Measurements from ENCODE around the gene C4B. TPM values are rescaled to one million over a fixed set of nuclear protein-coding genes. Genes with fewer than 3 reads are reported as not detected.
"Not testable (repeated sequence)": the region's sequence is repeated elsewhere in the genome, so short reads cannot be mapped to it uniquely, and the experiment has no call there.

The C4B gene
- total RNA-seq, 1 donor from 2014 or later, result 23.1 TPM

DNA sequence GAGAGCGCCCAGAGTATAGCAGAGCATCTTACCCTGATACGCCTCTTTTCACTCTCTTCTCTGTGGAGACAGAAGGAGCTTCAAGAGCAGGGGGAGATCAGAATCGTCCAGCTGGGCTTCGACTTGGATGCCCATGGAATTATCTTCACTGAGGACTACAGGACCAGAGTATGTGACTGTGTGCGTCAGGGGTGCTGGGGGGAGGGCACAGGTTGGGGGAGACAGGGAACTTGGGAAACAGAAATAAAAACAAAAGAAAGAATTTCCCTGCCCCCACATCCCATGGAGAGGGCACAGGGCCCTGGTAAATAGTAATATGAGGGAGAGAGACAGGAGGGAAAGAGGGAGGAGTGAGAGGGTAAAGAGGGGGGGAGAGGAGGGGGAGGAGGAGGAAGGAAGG is 35.8 kb upstream of the C4B start:
- H3K4me1 ChIP-seq, result peaks cover 9% of the 10 kb centered on the region
- intact Hi-C loops (cut with DNase I), result loop anchor here (10.0 kb wide), 1 partner anchor 996 kb away; no protein-coding TSS in a partner anchor
- H3K36me3 ChIP-seq, result no peaks in the 10 kb centered on the region
- no peak overlapping the region for H3K27ac ChIP-seq
- no peaks in the 10 kb centered on the region for H3K27me3 ChIP-seq
- TF ChIP-seq, protein P1, sequence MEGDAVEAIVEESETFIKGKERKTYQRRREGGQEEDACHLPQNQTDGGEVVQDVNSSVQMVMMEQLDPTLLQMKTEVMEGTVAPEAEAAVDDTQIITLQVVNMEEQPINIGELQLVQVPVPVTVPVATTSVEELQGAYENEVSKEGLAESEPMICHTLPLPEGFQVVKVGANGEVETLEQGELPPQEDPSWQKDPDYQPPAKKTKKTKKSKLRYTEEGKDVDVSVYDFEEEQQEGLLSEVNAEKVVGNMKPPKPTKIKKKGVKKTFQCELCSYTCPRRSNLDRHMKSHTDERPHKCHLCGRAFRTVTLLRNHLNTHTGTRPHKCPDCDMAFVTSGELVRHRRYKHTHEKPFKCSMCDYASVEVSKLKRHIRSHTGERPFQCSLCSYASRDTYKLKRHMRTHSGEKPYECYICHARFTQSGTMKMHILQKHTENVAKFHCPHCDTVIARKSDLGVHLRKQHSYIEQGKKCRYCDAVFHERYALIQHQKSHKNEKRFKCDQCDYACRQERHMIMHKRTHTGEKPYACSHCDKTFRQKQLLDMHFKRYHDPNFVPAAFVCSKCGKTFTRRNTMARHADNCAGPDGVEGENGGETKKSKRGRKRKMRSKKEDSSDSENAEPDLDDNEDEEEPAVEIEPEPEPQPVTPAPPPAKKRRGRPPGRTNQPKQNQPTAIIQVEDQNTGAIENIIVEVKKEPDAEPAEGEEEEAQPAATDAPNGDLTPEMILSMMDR (IDR thresholded peaks at IDR 0.05), result no peak
- TF ChIP-seq POLR2AphosphoS5 (IDR thresholded peaks at IDR 0.05; ENCODE audit: insufficient read depth in 1 of 2, low read depth in 1 of 2) (no peak), POLR2A (IDR thresholded peaks at IDR 0.05) (no peak)
- H3K4me3 ChIP-seq, result no peak overlapping the region
- no peak for DNase-seq (ENCODE audit: extremely low spot score in 2 of 2)
- no peaks in the 10 kb centered on the region for H3K9me3 ChIP-seq

GRCh38 chr6:31979238-31979898 is 35.2 kb upstream of the C4B start:
- no peak for DNase-seq (ENCODE audit: extremely low spot score in 2 of 2)
- TF ChIP-seq, protein P1 (IDR thresholded peaks at IDR 0.05), result no peak
- TF ChIP-seq POLR2AphosphoS5 (IDR thresholded peaks at IDR 0.05; ENCODE audit: insufficient read depth in 1 of 2, low read depth in 1 of 2), result no peak
- Histone ChIP-seq H3K9me3 (no peaks in the 10 kb centered on the region), H3K4me1 (peaks cover 4% of the 10 kb centered on the region), H3K36me3 (no peaks in the 10 kb centered on the region), H3K27me3 (no peaks in the 10 kb centered on the region), H3K4me3 (no peak overlapping the region), H3K27ac (no peak overlapping the region)
- intact Hi-C loops (cut with DNase I), result loop anchor here (10.0 kb wide), 1 partner anchor 995 kb away; no protein-coding TSS in a partner anchor

GRCh38 chr6:31980195-31980876 is 34.3 kb upstream of the C4B start:
- H3K36me3 ChIP-seq; H3K4me1 ChIP-seq; DNase-seq (ENCODE audit: extremely low spot score in 2 of 2); H3K27ac ChIP-seq; H3K9me3 ChIP-seq; H3K4me3 ChIP-seq; H3K27me3 ChIP-seq; intact Hi-C loops (cut with DNase I): not testable (repeated sequence)

DNA sequence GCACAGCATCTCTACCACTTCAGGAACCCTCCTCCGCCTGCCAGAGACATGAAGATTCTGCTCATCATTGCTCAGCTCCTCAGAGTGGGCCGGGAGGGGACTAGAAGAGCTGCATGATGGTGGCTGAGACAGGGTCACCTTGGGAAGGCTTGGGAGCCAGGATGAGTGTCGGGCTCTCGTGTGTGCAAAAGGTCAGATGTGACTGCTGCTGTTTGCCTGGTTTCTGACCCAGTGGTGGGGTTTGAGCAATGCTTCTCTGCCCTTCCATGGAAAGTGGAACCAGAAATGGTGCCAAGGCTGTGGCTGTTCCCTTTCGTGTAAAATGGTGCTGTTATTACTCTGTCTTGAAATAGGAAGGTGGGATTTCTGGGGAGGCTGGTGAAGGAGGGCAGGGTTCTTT is 33.6 kb upstream of the C4B start:
- H3K27me3 ChIP-seq; DNase-seq (ENCODE audit: extremely low spot score in 2 of 2); H3K4me3 ChIP-seq; intact Hi-C loops (cut with DNase I); H3K9me3 ChIP-seq; H3K27ac ChIP-seq; H3K4me1 ChIP-seq; H3K36me3 ChIP-seq: not testable (repeated sequence)

GRCh38 chr6:31981744-31982143 is 32.9 kb upstream of the C4B start, which contains the start of gene C4A:
Gene C4A (plus strand): TSS chr6:31982057. CDS start chr6:31982108, 51 bp downstream.
- H3K9me3 ChIP-seq; H3K27ac ChIP-seq; H3K27me3 ChIP-seq; DNase-seq (ENCODE audit: extremely low spot score in 2 of 2); H3K36me3 ChIP-seq; H3K4me1 ChIP-seq; intact Hi-C loops (cut with DNase I); H3K4me3 ChIP-seq: not testable (repeated sequence)

- H3K9me3 ChIP-seq; DNase-seq (ENCODE audit: extremely low spot score in 2 of 2); H3K27me3 ChIP-seq; H3K4me3 ChIP-seq; intact Hi-C loops (cut with DNase I); H3K36me3 ChIP-seq; H3K27ac ChIP-seq; H3K4me1 ChIP-seq: not testable (repeated sequence)
Observed at GRCh38 chr6:31989363-31989762, 25.2 kb upstream of the C4B start.

DNA sequence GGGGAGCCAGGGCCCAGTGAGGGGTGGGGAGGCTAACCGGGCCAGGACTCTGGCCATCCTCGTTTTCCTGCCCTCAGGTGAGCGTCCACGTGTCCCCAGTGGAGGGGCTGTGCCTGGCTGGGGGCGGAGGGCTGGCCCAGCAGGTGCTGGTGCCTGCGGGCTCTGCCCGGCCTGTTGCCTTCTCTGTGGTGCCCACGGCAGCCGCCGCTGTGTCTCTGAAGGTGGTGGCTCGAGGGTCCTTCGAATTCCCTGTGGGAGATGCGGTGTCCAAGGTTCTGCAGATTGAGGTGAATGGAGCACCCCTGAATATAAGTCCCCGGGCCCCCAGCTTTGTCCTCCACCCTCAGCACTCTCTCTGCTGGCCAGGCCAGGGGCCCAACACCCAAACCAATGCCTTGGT is 20.2 kb upstream of the C4B start:
- H3K36me3 ChIP-seq; H3K27me3 ChIP-seq; H3K4me1 ChIP-seq; intact Hi-C loops (cut with DNase I); H3K27ac ChIP-seq; DNase-seq (ENCODE audit: extremely low spot score in 2 of 2); H3K9me3 ChIP-seq; H3K4me3 ChIP-seq: not testable (repeated sequence)

DNA sequence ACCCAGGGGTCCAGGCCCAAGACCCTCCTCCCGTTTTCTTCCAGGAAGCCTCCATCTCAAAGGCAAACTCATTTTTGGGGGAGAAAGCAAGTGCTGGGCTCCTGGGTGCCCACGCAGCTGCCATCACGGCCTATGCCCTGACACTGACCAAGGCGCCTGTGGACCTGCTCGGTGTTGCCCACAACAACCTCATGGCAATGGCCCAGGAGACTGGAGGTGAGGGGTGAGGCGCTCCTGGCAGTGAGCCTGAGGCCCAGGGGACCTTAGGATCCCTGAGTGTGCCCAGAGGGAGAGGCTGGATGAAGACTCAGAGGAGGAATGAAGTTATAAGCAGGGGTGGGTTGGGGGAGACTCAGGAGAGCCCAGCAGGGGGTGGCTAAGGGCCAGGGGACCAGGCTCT is 18.2 kb upstream of the C4B start:
- H3K27me3 ChIP-seq; intact Hi-C loops (cut with DNase I); H3K9me3 ChIP-seq; H3K36me3 ChIP-seq; DNase-seq (ENCODE audit: extremely low spot score in 2 of 2); H3K4me1 ChIP-seq; H3K4me3 ChIP-seq; H3K27ac ChIP-seq: not testable (repeated sequence)

DNA sequence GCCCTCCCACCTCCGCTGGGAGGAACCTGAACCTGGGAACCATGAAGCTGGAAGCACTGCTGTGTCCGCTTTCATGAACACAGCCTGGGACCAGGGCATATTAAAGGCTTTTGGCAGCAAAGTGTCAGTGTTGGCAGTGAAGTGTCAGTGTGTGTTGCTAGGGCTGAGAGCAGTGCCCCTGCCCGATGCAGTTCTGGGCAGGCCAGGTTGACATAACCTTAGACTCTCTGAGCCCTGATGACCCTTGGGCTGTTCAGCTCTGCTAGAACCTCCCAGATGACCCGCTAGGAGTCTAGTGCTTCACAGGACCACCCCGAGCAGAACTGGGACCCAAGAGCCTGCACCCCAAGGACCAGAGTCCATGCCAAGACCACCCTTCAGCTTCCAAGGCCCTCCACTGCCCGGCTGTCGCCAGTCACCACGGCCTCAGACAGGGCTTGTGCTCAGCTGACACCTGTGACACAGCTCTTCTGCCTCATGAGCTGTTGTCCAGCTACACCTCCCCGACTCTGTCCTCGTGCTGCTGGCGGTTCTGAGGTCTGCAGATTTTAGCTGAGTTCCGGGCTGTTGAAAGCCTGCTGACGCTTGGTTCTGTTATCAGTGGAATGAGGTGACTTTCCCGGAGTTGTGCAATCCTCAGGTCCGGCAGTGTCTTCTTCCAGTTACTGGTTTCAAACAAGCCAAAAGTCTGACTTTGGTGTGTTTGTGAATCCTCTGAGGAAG is 11.9 kb upstream of the C4B start:
- DNase-seq (ENCODE audit: extremely low spot score in 2 of 2); H3K36me3 ChIP-seq; H3K4me1 ChIP-seq; H3K27ac ChIP-seq; H3K27me3 ChIP-seq; H3K4me3 ChIP-seq; H3K9me3 ChIP-seq; intact Hi-C loops (cut with DNase I): not testable (repeated sequence)

GRCh38 chr6:32003301-32003700 is 11.3 kb upstream of the C4B start:
- intact Hi-C loops (cut with DNase I); DNase-seq (ENCODE audit: extremely low spot score in 2 of 2); H3K36me3 ChIP-seq; H3K27ac ChIP-seq; H3K4me3 ChIP-seq; H3K9me3 ChIP-seq; H3K4me1 ChIP-seq; H3K27me3 ChIP-seq: not testable (repeated sequence)

DNA sequence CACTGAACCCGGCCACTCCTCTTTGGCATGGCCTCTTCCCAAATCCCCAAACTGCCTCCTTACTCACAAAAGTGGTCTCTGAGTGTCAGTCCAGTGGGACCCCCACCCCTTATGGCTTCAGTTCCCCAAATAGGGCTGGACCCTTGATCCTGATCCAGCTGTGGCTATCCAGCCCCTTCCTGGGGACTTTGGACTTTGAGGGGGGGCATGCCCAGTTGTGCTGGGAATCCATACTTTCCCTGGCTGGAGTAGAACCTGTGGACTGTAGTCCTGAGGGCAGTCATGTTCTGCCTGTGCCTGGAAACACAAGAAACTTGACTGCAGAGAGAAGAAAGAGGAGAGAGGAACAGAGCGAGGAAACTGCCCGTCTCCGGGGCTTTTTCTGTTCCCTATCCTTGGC is 10.2 kb upstream of the C4B start:
- H3K27ac ChIP-seq; intact Hi-C loops (cut with DNase I); H3K9me3 ChIP-seq; DNase-seq (ENCODE audit: extremely low spot score in 2 of 2); H3K4me1 ChIP-seq; H3K4me3 ChIP-seq; H3K27me3 ChIP-seq; H3K36me3 ChIP-seq: not testable (repeated sequence)

All from vagina (tissue), 2 donors.